HG02938 (cell line): ENCODE data around the gene VIPR2.

Source experiments
- ATAC-seq: cut with Tn5 transposase; IDR thresholded peaks from one replicate; pipeline ENCODE4 v1.9.1; 2021; ENCODE audit warnings: mild to moderate bottlenecking, moderate library complexity; ENCODE audit not compliant: unreplicated experiment

Gene VIPR2

GRCh38 chr7:159048656-159049055 lies 96.0 kb downstream of the VIPR2 start:
- no peak for ATAC-seq

- ATAC-seq = no peak
Observed at GRCh38 chr7:159047536-159047935, 97.1 kb downstream of the VIPR2 start.

GRCh38 chr7:159046300-159046699 lies 98.4 kb downstream of the VIPR2 start:
- no peak for ATAC-seq

- no peak for ATAC-seq
Observed at GRCh38 chr7:159045839-159046238, 98.8 kb downstream of the VIPR2 start.

- no peak for ATAC-seq
Observed at GRCh38 chr7:159042581-159043101, 102.0 kb downstream of the VIPR2 start.

GRCh38 chr7:159042103-159042502 lies 102.6 kb downstream of the VIPR2 start:
- no peak for ATAC-seq

GRCh38 chr7:159040912-159041711 lies 103.6 kb downstream of the VIPR2 start:
- no peak for ATAC-seq

GRCh38 chr7:159040146-159040545 lies 104.5 kb downstream of the VIPR2 start:
- ATAC-seq = no peak

GRCh38 chr7:159039716-159040115 lies 105.0 kb downstream of the VIPR2 start:
- ATAC-seq = no peak

- ATAC-seq = no peak
Observed at GRCh38 chr7:159038066-159038465, 106.6 kb downstream of the VIPR2 start.

GRCh38 chr7:159036916-159037605 lies 107.6 kb downstream of the VIPR2 start:
- no peak for ATAC-seq

- ATAC-seq = no peak
Observed at GRCh38 chr7:159035571-159036073, 109.0 kb downstream of the VIPR2 start.

- no peak for ATAC-seq
Observed at GRCh38 chr7:159034988-159035387, 109.7 kb downstream of the VIPR2 start.

GRCh38 chr7:159034394-159034793 lies 110.3 kb downstream of the VIPR2 start:
- no peak for ATAC-seq

GRCh38 chr7:159033956-159034355 lies 110.7 kb downstream of the VIPR2 start:
- ATAC-seq = no peak

GRCh38 chr7:159033473-159033825 lies 111.2 kb downstream of the VIPR2 start:
- ATAC-seq = no peak

GRCh38 chr7:159032753-159033472 lies 111.8 kb downstream of the VIPR2 start:
- ATAC-seq = no peak

GRCh38 chr7:159032322-159032721 lies 112.3 kb downstream of the VIPR2 start:
- ATAC-seq = no peak

- ATAC-seq = no peak
Observed at GRCh38 chr7:159031750-159032149, 112.9 kb downstream of the VIPR2 start.

- no peak for ATAC-seq
Observed at GRCh38 chr7:159031135-159031701, 113.4 kb downstream of the VIPR2 start.
